Measurements from ENCODE around the gene HIRA.
"Not testable (repeated sequence)": the region's sequence is repeated elsewhere in the genome, so short reads cannot be mapped to it uniquely, and the experiment has no call there.

HIRA gene

DNA sequence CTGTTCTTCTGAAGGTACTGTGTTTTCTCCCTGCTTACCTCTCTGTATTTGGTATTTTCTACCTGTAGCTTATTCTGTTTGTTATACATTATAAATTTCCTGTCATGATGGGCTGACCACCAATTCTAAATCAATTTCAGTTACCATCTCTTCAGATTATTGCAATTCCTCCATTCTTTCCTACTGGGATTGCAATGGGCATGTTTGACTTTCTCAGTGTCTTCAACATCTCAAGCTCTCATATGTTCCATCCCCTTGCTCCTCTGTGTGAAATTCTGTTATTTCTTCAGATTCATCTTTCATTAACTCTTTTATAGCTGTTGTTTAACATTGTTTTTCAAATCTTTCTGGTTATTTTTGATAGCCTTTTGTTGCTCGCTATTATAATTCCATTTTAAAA, 31.5 kb upstream of the HIRA start:
- no peak for DNase-seq (ENCODE audit: low spot score)

DNA sequence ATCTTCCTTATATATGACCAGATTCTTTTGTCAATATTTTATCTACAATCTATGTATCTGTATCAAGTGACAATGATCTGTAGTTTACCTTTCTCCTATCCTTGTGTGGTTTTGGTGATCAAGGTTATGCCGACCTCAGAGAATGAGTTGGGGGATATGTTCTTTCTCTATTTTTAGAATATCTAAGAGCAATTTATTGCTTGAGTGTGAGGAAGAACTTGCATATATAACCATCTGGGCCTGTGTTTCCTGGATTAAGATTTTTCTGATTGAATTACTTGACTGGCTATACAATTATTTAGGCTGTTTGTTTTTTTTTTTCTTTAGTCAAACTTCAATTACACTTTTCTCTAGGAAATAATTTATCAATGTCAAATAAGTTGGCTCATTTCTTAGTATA, 30.0 kb upstream of the HIRA start:
- no peak for DNase-seq (ENCODE audit: low spot score)

DNA sequence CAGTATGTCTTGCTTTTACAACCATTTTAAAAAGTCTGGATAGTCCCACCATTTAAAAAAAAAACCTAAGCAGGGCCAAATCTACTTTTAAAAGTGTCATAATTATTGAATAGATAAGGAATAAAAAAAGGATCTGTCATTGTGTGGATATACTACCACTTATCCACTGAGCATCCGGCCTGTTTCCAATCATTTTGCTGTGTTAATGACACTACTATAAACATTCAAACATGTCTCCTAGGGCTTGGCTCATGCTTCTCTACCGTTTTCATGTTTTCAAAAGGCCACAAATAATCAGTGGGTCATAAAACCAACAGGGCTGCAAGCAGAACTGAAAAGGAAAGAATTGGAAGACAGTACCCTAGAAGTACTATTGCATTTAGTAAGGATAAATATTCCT, 28.5 kb upstream of the HIRA start:
- DNase-seq (ENCODE audit: low spot score): no peak

DNA sequence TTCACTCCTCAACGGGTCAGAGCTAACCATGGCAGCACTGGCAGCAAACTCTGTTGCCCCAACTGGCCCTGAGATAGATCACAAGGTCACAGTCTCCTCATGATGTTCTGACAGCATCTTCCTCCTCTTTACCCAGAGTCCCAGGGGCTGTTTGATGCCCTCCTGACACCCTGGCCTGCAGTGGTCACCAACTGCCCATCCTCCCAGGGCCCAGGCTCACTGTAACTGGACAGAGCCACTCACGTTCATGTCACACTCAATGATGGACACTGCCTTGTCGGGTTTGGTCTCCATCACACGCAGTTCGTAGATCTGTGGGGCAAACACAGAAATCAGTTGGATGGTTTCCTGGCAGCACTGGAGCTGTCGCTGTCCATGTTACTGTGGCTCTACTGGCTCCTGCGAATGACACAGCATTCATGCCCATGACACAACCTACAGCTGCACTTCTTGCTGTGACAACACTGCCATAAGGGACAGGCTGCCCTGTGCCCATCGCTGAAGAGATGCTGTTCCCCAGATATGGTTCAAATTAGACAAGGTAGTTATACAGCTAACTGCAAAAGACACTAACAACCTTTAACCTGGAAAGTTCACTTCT, 26.4 kb upstream of the HIRA start:
- no peak for DNase-seq (ENCODE audit: low spot score)

DNA sequence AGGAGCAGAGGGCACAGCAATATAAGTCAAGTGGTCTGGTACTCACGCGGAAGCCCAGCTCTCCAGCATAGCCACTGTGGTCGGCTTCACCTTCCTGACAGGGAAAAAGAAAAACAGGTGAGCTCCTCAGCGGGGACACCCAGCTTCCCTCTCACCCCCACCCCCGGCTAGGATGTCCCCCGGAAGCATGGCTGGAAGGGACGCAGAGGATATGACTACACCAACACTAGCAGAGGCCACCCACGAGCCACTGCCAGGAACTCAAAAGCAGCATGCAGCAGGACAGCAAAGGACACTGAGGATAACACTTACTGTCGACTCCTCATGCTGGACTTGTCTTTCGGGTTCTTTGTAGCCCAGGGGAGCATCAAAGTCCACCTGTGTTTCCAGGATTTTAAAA, 25.0 kb upstream of the HIRA start:
- DNase-seq (ENCODE audit: low spot score): no peak

DNA sequence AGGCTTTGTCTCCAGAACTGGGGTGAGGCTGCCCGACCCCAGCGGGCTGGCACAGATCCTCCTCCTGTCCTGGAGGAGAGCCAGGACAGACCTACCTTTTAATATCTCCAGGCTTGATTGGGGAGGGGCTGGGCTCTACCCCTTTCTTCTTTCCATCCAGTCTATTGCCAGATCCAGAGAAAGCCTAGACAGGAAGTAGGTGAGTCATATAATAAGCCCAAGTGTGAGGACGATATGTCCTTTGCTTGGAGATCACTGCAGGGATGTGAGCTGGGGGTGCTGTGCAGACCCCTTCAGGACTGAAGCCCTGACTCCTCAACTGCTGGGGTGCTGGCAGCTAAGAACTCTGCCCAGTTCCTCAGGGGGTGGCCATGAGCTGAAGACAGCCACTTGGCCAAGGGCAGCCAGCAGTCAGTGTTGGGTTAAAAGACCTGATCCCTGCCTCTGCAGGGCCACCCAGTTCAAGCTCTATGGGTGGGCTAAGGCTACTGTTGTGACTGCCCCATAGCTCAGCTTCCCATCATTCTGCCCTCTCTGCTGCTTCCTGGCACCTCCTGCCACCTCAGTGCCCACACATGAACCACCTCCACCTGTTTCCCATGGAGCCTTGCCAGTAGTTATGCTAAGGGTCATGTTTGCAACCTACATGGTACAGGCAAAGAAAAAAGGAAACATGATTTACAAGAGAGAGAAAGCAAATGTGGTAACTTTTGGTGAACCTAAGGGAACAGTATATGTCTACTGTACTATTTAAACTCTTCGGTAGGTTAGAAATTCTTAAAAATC, 24.2 kb upstream of the HIRA start:
- DNase-seq (ENCODE audit: low spot score): no peak

DNA sequence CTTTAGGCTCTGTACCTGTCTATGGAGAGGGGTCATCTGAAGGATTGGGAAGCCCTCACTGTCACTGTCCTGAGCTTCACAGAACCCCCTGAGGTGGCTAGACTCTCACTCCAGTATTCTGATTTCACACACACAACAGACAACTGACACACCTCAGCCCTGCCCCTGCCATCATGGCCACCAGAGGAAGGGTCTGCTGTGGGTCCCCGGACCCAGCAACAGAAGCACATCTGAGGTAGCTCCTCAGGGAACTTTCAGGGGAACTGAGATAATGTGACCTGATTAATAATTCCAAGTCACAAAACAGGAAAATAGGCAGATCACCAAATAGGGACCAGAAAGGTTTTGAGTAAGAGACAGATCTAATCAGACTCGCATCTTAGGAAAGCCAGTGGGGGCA, 23.5 kb upstream of the HIRA start:
- DNase-seq (ENCODE audit: low spot score): no peak

DNA sequence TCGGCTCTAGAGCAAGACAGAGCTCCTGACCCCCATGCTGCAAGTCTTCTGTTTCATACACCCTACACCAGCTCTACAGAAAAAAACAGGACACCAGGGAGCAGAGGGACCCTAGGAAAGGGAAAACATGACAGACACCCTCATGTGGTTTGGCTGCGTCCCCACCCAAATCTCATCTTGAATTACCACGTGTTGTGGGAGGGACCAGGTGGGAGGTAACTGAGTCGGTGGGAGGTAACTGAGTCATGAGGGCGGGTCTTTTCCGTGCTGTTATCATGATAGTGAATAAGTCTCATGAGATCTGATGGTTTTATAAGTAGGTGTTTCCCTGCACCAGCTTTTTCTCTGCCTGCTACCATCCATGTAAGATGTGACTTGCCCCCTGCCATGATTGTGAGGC, 22.6 kb upstream of the HIRA start:
- DNase-seq (ENCODE audit: low spot score): no peak

DNA sequence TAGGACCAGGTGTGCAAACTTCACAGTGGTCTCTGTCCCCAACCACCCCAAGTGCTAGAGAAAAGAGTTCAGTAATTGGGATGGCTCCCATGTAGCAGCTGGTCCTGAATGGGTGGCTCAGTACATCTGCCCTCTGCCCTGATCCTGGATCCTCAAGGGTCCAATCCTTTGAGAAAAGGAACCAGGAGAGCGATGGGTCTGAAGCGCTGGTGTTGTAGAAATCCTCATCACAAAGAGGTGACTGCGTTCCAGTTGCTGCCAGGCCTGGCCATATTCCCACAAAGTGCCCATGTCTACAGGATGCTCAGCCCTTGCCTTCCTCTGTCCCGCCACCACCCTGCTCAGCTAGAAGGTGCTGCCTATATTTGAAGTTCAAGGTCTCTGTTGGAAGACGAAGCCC, 22.2 kb upstream of the HIRA start:
- no peak for DNase-seq (ENCODE audit: low spot score)

DNA sequence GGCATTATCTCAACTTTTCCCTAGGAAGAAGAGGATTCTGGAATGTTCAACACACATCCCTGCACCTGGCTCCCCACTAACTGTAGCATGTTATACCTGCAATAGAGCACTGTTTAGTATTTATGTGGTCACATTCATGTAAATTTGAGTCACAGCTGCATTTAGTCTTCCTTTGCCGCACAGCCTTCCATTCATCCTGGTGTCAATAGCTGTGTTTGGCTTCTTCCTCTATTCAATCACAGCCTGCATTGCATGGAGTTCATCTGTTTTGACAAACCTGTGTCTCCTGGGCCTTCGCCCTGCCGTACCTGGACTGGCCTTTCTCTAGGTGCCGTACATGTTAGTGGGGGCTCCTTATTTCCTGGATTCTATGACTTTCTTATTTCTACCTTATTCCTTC, 20.0 kb upstream of the HIRA start:
- DNase-seq (ENCODE audit: low spot score): no peak

DNA sequence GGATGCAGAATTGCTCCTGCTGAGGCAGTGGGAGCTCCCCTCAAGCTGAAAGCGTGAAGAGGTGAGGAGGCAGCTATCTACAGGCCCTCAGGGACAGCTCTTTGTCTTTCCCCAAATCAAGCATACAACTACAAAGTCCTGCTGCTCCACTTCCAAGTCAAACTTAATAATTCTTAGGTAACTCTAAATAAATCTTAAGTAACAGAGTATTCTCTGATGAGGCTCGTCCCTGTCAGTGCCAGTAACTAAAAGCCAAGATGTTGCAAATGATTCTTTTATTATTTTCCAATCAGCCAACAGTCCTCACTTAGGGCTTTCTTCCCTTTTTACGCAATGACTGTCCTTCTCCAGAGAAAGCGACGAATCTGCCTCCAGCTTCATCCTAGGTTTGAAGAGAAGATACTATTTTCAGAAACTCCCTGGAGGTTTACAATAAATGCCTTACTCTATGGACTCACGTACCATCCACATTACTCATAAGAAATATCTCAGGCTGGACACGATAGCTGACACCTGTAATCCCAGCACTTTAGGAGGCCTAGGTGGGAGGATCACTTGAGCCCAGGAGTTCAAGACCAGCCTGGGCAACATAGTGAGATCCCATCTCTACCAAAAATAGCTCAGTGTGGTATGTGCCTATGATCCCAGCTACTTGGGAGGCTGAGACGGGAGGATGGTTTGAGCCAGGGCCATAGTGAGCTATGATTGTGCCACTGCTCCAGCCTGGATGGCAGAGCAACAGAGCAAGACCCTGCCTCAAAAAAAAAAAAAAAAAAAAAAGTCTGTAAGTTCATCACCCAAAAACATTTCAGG, 19.0 kb upstream of the HIRA start:
- no peak for DNase-seq (ENCODE audit: low spot score)

DNA sequence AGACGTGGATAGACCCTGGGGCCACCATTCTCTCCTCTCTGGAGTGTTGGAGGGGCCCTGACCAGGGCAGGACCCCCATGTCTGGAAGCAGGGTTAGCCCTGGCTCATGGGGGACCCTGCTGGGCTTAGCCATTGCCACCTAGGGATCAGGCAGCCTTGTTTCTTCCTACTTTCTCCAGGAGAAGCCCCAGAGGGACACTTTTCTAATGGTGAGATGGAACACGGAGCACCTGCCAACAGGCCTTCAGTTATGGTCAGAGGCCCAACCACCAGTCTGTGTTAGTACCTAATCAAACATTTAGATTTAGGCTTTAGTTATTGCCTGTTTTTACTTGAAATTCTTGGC, 17.9 kb upstream of the HIRA start:
- no peak for DNase-seq (ENCODE audit: low spot score)

DNA sequence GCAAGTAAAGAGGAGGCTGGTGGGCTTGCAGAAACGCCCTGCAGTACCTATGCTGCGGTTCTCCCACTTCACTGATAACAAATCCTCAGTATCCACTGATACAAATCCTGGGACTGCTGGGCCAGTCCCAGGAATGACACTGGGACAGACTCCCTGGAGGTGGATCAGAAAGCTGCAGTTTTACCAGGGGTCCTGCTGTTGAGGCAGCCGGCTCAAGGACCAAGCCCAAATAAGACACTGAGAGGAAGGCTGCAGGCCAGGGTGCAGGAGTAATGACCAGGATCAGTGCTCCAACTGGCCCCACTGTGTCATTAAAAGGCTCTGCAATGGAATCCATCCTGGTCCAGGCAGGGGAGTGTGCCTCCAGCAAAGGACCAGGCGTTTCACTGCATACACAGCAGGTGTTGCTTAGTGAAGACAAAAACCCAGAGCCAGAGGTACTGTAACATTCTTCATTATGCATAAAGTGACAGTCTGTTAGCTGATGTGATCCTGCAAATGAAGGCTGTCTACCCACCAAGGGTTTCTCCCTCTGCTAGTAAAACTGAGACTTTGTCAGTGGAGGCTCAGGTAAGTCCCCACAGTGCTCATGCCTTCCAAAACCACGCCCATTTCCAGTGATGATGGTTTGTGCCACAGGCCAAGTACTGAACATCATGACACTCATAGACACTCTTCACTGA, 17.3 kb upstream of the HIRA start:
- DNase-seq (ENCODE audit: low spot score): no peak

DNA sequence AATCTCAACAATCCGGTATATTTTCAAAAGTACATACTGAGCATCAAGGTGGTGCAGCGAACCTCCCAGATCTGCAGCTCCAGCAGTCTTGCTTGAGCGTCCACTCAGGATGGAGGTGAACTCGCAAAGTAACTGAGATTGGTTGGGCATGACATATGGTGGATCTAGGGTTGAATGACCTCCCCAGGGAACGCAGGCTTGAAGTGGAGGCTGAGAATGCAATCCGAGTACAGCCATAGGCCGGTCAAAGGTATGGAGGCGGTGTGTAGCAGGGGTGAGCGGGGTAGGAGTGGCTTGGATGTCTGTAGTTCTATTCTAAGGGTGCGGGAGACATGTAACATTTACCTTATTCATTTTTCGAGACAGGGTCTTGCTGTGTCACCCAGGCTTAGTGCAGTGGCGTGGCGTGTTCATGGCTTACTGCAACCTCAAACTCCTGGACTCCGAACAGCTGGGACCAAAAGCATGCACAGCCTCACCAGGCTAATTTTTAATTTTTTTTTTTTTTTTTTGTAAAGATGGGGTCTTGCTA, 16.6 kb upstream of the HIRA start:
- peak; percentile 71 for DNase-seq (ENCODE audit: low spot score)

DNA sequence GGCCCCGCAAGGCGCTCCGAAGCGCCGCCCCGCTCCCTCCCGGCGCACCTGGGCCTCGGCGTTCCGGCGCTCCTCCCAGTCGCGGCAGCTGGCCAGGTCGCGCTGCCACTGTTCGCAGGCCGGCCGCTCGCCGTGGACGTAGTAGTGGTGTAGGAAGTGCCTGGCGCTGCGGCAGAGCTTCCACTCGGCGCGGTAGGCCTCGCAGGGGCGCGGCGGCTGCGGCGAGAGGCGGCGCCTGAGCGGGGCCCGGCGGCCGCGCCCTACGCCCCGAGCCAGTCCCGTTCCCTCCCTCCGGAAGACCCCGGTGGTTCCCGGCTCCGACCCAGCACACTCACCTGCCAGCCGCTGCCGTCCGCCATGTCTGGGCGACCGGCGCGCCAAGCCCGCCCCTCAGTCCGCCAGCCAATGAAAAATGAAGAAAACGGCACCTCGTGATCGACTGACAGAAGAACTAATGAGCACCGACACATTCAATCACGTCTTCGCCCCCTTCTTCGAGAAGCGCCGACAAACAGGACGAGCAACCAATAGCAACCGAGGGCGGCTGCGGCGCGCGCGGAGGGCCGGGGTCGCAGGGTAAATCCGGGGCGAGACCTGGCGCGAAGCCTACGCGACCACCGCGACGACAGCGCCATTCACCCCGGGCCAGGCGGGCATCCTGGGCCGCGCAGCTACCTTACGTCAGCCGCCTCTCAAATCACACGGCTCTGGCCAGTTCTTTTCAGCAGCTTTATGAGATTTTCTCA, 16.0 kb upstream of the HIRA start, which contains the start of gene C22orf39:
Gene C22orf39 (minus strand): TSS at position 382 of the 746 bp plus-strand sequence. CDS start 23 bp downstream, at position 359.
- DNase-seq (ENCODE audit: low spot score): peak; percentile 98

DNA sequence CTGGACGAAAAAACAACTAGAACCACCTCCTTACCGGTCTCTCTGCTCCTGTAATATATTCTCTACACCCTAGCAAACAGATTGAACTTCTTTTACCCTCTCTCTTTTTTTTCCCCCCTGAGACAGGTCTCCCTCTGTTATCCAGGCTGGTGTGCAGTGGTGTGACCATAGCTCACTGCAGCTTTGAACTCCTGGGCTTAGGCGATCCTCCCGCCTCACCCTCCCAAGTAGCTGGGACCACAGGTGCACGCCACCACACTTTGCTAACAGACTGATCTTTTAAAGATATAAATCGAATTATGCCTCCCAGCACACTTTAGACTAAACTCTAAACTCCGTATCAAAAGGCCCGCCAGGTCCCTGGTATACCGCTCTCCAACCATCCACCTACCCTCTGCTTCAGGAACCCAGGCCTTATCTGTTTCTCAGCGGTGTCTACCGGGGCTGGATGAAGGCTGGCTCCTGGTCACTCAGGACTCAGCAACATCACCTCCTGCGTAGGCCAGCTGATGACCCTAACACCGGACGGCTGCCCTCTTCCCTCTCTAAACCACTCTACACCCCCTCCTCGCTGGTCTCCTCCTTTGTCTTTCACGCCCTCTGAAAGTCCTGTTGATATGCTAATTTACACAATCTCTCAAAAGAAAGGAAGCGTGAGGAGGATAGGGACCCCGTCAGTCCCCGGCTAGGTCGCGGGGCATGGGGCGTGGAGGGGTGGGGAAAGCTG, 15.2 kb upstream of the HIRA start:
- DNase-seq (ENCODE audit: low spot score): no peak

DNA sequence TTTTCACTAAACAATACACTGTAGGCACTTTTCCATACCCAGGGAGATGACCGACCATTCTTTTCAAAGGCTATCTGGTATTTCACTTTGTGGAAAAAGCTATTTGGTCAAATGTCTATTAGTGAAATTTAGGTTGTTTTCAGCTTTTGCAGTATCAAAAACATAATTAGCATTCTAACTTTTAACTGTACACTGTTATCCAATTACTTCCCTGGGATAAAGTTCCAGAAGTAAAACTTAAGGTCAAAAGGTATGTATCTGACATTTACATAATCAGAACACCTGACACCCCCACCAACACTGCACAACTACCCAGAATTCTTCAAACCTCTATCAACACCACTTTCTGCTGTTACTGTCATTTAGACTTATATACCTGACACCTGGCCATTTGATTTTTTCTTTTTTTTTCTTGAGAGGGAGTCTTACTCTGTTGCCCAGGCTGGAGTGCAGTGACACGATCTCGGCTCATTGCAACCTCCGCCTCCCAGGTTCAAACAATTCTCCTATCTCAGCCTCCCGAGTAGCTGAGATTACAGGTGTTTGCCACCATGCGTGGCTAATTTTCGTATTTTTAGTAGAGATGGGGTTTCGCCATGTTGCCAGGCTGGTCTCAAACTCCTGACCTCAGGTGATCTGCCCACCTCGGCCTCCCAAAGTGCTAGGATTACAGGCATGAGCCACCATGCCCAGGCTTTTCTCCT, 13.9 kb upstream of the HIRA start:
- DNase-seq (ENCODE audit: low spot score): not testable (repeated sequence)

DNA sequence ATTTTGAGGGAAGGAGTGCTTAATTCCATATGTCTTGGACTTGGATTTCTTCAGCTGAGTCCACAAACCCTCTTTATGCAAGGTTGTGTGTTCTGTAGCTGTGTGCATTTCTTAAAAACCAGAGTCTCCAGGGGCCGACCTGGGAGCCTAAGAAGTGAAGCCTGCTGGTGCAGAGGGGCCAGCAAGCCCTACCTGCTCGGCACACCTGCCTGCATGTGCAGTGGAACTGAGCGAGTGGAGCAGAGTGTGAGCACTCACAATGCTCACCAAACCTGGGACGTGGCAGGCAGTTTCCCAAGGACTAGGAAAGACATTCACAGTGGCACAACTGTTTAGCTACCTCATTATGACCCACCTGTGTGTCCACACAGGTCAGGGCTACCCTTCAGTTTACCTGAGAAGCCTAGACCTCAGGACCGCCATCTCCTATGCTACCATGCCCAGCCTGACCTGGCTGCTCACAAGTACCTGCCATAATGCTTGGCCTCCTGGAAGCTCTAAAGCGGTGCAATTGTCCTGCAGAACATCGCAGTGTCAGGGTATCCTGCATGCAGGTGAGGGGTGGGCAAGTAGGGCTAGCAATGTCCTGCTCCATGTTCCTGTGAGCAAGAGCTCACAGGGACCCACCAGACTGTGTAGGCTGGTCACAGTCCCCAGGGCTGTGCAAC, 12.1 kb upstream of the HIRA start:
- no peak for DNase-seq (ENCODE audit: low spot score)

DNA sequence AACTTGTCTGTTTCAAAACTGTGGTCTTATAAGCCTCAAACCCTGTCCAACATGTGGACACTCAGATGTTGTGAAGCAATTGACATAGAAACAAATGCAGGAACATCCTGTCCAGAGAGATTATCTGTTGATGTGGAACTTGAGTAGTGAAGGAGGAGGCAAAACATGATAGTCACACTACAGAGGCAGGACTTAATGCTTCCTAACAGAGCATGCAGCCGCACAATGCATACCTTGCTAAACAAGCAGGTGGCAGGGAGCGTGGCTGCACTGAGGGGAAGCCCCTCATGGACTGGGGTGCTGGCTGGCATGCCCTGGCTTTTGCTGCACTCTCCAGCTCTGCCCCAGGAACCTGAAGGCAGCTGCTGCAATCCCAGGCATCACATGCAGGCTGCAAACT, 10.6 kb upstream of the HIRA start:
- DNase-seq (ENCODE audit: low spot score): no peak
